ENCODE measurements around the gene MTARC2.

- no peak for TF ChIP-seq CTCF (IDR thresholded peaks at IDR 0.05)
- no peak for TF ChIP-seq ZFX (IDR thresholded peaks at IDR 0.05; ENCODE audit: borderline replicate concordance)
Observed at GRCh38 chr1:220786057-220786336, 37.9 kb downstream of the MTARC2 start.

Data from 22Rv1 (cell line).